Measurements from ENCODE around the gene COL26A1. TPM values are rescaled to one million over a fixed set of nuclear protein-coding genes. Genes with fewer than 3 reads are reported as not detected.
"Not testable (repeated sequence)": the region's sequence is repeated elsewhere in the genome, so short reads cannot be mapped to it uniquely, and the experiment has no call there.

Gene COL26A1
- polyA plus RNA-seq (2013, experiment 1 of 2; ENCODE audit: insufficient read length), result 2.4 TPM
- polyA plus RNA-seq (2013, experiment 2 of 2; ENCODE audit: insufficient read length), result 3.0 TPM

DNA sequence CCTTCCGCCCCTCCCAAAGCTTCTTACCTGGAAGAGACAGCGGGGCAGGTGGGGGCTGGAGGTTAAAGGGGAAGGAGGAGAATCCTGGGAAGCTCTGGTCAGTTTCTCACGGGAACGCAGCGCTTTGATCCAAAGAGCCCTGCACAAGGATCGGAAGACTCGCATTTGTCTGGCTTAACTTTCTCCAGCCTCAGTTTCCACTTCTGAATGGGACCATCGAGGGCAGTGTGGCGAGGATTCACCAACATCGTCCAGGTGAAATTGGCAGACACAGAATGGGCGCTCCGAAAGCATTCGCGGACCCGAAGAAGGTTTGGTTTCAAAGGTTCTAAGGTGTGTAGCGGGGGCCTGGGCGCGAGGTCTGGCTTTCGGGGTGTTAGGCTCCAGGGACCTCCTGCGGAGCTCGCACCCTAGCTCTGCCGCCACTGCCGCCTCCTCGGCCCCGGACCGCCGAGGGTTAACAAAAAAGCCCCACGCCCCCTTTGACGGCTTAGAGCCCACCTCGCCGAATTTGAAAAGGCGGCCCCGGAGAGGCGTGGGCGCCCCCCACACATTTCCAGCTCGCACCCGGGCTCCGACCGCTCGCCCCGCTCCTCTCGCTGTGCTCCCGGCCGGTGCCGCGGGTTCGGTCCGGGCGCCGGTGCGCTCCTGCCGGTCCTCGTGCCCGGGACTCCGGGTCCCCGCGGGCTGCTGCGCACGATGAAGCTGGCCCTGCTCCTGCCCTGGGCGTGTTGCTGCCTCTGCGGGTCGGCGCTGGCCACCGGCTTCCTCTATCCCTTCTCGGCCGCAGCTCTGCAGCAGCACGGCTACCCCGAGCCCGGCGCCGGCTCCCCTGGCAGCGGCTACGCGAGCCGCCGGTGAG, at the start of gene COL26A1:
Gene COL26A1 (plus strand): TSS at position 542 of the 862 bp plus-strand sequence. CDS start 158 bp downstream, at position 700.
- no peak for DNase-seq

DNA sequence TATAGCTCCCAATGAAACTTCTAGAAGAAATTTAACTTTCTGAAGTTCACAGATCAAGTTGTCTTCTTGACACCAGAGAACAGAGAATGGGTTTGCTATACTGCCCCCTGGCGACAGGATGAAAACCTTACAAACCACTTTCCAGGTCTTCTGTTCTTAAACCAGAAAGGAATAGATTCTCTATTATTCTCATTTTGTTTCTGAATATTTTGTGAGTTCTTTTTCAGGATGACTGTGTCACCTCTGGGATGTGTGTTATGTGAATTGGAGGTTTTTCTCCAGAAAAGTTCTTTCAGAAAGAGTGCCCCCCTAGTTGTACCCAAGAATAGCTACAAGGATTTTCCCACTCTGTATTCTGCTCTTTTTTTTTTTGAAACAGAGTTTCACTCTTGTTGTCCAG, 47.3 kb upstream of the COL26A1 start:
- DNase-seq, result peak; percentile 39

- DNase-seq, result no peak
These were observed 43.3 kb upstream of the COL26A1 start for GRCh38 chr7:101319401-101319800.

- DNase-seq, result peak; percentile 92
These were observed 40.9 kb upstream of the COL26A1 start, which contains the start of gene IFT22 for GRCh38 chr7:101321491-101322401. Gene IFT22 (minus strand): TSS chr7:101321812. CDS start chr7:101321709, 103 bp downstream.

DNA sequence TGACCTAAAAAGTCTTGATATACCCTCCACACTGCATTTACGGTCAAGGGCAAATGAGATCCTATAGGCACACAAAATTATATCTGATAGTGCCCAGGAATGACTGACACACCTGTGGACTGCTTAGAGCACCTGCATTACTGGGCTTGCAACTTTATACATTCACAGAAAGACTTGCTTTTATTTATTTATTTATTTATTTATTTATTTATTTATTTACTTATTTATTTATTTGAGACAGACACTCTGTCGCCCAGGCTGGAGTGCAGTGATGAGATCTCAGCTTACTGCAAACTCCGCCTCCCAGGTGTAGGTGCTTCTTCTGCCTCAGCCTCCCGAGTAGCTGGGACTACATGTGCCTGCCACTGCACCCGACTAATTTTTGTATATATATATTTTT, 34.5 kb upstream of the COL26A1 start:
- DNase-seq, result no peak

- DNase-seq, result no peak
These were observed 32.6 kb upstream of the COL26A1 start for GRCh38 chr7:101330011-101330484.

DNA sequence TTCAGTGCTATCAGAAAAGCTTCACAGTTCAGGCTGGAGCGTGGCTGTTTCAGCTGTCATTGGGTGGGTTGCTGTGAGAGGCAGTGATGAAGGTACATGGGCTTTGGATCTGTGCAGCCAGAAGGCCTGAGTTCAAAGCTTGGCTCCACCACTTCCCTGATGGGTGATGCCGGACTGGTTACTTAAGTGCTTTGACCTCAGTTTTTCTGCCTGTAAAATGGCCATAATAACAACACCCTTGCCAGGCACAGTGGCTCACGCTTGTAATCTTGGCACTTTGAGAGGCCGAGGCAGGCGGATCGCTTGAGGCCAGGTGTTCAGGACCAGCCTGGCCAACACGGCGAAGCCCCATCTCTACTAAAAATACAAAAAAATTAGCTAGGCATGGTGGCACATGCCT, 30.6 kb upstream of the COL26A1 start:
- no peak for DNase-seq

- no peak for DNase-seq
These were observed 28.8 kb upstream of the COL26A1 start for GRCh38 chr7:101333912-101334311.

GRCh38 chr7:101340379-101340778, 22.3 kb upstream of the COL26A1 start:
- DNase-seq, result no peak

DNA sequence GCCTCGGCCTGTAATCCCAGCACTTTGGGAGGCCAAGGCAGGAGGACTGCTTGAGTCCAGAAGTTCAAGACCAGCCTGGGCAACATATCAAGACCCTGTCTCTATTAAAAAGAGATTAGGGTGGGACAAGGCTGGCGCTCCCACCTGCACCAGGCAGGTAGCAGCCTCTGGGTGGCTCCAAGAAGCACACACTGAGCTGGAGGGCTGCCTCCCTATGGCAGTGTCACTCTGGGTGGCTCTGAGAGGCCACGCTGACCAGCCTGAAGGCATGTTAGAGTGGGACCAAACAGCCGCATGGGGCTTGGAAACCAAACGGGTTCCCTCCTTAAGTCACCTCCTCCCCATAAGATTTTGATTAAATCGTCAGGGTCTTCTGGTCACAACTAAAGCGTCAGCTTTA, 19.8 kb upstream of the COL26A1 start:
- no peak for DNase-seq

GRCh38 chr7:101347477-101347876, 15.2 kb upstream of the COL26A1 start:
- DNase-seq, result no peak

- not testable (repeated sequence) for DNase-seq
These were observed 14.1 kb upstream of the COL26A1 start for GRCh38 chr7:101348456-101349067.

DNA sequence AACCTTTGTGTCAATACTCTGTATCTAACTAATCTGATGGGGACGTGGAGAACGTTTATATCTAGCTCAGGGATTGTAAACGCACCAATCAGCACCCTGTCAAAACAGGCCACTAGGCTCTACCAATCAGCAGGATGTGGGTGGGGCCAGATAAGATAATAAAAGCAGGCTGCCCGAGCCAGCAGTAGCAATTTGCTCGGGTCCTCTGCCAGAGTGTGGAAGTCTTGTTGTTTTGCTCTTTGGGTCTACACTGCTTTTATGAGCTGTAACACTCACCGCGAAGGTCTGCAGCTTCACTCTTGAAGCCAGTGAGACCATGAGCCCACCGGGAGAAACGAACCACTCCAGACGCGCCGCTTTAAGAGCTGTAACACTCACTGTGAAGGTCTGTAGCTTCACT, 13.4 kb upstream of the COL26A1 start:
- not testable (repeated sequence) for DNase-seq

GRCh38 chr7:101352920-101353308, 9.8 kb upstream of the COL26A1 start:
- no peak for DNase-seq

DNA sequence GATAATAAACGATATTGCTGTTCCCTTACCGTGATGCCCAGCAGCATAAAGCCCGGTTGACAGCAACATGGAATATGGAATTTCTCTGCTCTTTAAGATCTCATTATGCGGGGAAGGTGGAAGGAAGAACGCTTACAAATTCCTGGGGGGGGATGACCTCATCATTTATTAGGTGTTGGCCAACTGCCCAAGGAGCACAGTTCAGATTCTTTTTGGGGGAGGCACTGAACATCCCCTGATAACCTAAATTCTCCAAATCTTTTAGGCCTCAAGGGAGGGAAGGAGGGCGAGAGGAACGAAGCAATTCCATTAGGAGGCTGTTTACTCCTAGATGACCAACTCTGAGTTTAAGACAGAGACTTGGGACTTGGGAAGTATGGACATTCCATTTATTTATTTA, 5.2 kb upstream of the COL26A1 start:
- peak; percentile 38 for DNase-seq

DNA sequence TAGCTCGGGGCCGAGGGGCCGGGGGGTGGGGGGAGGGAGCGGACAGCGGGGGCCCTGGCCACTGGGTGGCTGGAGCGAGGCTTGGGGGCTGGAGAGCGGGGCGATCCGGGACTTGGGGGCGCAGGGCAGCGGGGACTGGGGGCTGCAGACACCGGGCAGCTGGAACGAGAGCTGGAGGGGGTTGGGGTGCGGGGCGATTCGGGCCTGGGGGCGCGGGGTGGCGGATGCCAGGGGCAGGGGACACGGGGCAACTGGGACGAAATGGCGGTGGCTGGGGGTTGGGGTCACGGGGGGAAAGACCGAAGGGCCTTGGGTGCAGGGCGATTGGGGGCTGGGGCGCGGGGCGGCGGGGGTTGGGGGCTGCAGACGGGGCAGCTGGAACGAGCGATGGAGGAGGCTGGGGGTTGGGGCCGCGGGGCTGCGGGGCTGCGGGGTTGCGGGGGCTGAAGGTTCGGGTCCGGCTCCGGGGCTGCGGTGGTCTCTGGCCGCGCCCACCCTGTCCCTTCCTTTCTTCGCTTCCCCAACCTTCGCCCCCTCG, 590 bp downstream of the COL26A1 start:
- no peak for DNase-seq

DNA sequence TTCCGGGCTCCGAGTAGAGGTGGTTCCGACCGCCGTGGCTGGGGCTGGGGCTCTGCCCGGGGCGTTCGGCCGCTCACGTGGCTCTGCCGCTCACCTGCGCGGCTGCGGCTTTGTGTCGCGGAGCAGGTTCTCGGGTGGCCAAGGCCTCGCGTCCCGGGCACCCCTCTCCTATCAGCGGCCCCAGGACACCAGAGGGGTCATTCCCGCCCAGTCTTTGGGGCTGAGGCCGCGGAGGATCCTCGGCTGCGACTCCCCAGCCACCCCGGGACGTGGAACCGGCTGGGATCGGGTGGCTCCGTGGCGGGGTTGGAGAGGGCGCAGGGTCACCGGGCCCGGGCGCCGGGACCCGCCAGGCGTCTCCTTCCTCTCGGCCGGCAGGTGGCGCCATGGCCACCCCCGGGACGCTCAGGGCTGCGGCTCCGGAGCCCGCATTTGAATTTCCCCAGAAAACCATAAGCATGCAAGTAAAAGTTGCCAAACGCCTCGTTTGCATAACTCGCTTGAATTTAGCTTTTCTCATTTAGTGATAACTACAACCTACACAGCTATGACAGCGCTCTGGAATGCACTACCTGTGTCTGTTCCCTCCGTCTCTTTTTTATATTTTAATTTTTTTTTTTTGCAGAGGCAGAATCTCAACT, 1.2 kb downstream of the COL26A1 start:
- DNase-seq, result peak; percentile 68

- DNase-seq, result no peak
These were observed 3.3 kb downstream of the COL26A1 start for GRCh38 chr7:101365956-101366355.

DNA sequence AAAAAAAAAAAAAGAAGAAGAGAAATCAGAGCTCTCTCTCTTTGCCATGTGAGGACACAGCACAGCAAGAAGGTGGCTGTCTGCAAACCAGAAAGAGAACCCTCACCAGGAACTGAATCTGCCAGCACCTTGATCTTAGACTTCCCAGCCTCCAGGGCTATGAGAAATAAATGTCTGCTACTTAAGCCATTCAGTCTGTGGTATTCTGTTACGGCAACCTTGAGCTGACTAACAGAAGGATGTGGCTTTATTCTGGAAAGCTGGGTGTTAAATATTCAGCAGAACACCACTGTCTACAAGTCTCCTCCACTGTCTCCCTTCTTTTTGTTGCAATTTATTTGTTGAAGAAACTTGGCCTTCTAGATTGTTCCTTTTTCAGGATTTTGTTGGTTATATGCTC, 5.0 kb downstream of the COL26A1 start:
- DNase-seq, result no peak

DNA sequence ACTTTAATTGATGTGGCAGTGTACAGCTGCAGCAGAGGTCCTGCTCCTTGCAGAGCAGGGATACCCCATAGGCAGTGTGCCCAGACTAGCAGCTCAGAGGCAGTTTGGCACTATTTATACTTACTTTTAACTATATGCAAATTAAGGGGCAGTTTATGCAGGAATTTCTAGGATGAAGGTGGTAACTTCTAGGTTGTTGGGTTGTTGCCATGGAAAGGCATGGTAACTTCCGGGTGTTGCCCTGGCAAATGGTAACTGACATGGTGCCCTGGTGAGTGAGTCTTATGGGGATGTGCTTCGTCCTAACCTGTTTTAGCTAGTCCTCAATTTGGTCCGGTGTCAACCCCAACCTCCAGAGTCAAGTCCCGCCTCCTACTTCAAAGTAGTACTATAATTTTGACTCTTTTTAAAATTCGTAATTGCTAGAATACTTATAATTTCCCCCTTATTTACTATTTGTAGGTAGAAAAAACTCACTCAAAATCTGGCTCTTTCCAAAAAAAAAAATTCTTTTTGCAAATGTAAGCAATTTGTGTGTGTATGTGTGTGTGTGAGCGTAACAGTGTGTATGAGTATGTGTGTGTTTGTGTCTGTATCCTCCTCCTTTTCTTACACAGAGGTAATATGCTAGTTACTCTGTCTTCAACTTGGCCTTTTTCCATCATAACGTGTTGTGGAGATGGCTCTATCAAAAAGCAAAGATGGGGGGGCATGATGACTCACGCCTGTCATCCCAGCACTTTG, 5.9 kb downstream of the COL26A1 start:
- DNase-seq, result no peak

DNA sequence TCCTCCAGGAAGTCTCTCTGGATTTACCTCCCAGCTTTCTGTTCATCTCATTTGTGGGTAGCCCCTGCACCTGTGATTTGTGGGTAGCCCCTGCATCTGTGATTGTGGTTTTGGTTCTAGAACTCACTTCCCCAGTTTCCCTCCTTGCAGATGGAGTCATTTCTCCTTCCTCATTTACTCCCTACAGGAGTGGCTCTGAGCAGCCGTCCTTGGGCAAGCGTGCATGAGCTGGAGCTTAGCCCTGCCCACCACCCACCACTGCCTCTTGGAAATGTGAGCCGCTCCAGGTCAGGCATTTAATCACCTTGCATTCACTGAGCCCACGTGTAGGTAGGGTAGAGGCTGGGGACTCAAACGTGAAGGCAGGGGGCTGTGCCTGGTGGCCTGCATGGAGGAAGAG, 8.2 kb downstream of the COL26A1 start:
- no peak for DNase-seq

Data from fibroblast of skin of scalp (primary cell).